Activated CD8-positive, alpha-beta memory T cell treated with anti-CD3 and anti-CD28 coated beads, Interleukin-2, amount 50 U/mL, for 4 hours (primary cell): ENCODE measurements around the gene FGF11.

Experiments
- DNase-seq: peaks from one replicate; pipeline ENCODE4 v3.0.0-alpha.2; 2020

Gene FGF11

GRCh38 chr17:7408863-7409262 lies 30.4 kb upstream of the FGF11 start:
- DNase-seq, result no peak

- DNase-seq, result no peak
Measured at GRCh38 chr17:7409716-7410115, 29.6 kb upstream of the FGF11 start.

GRCh38 chr17:7410634-7411426 lies 28.5 kb upstream of the FGF11 start:
- no peak for DNase-seq

- DNase-seq, result no peak
Measured at GRCh38 chr17:7411427-7411750, 27.9 kb upstream of the FGF11 start.

- DNase-seq, result no peak
Measured at GRCh38 chr17:7413346-7413985, 25.8 kb upstream of the FGF11 start.

- DNase-seq, result no peak
Measured at GRCh38 chr17:7414837-7415236, 24.5 kb upstream of the FGF11 start.

- no peak for DNase-seq
Measured at GRCh38 chr17:7415784-7416183, 23.5 kb upstream of the FGF11 start.

GRCh38 chr17:7416323-7416722 lies 23.0 kb upstream of the FGF11 start:
- DNase-seq, result no peak

GRCh38 chr17:7417056-7417655 lies 22.2 kb upstream of the FGF11 start:
- no peak for DNase-seq

- DNase-seq, result no peak
Measured at GRCh38 chr17:7418472-7419152, 20.7 kb upstream of the FGF11 start.

- DNase-seq, result no peak
Measured at GRCh38 chr17:7419819-7420610, 19.3 kb upstream of the FGF11 start, which contains the start of gene SPEM1. Gene SPEM1, plus strand, starts transcription at chr17:7420324. Its CDS starts 61 bp downstream, at chr17:7420385.

GRCh38 chr17:7421186-7421585 lies 18.1 kb upstream of the FGF11 start:
- DNase-seq, result no peak

- DNase-seq, result no peak
Measured at GRCh38 chr17:7423679-7424078, 15.6 kb upstream of the FGF11 start.

- DNase-seq, result no peak
Measured at GRCh38 chr17:7425316-7425715, 14.0 kb upstream of the FGF11 start, which contains the start of gene SPEM2. Gene SPEM2, plus strand, starts transcription at chr17:7425616. Its CDS starts 73 bp downstream, at chr17:7425689.

GRCh38 chr17:7425756-7426155 lies 13.6 kb upstream of the FGF11 start:
- DNase-seq, result no peak

GRCh38 chr17:7426203-7426863 lies 13.0 kb upstream of the FGF11 start:
- no peak for DNase-seq

- DNase-seq, result no peak
Measured at GRCh38 chr17:7426896-7427489, 12.3 kb upstream of the FGF11 start.

- DNase-seq, result no peak
Measured at GRCh38 chr17:7427549-7427948, 11.8 kb upstream of the FGF11 start.

- no peak for DNase-seq
Measured at GRCh38 chr17:7428557-7428956, 10.8 kb upstream of the FGF11 start, which contains the start of gene SPEM3. Gene SPEM3, plus strand, starts transcription at chr17:7428857. Its CDS starts 46 bp downstream, at chr17:7428903.

- no peak for DNase-seq
Measured at GRCh38 chr17:7429722-7430121, 9.6 kb upstream of the FGF11 start.

- no peak for DNase-seq
Measured at GRCh38 chr17:7431231-7431630, 8.1 kb upstream of the FGF11 start.

- no peak for DNase-seq
Measured at GRCh38 chr17:7432296-7432695, 7.0 kb upstream of the FGF11 start.
